ENCODE data around the gene FUCA2. TPM values are rescaled to one million over a fixed set of nuclear protein-coding genes. Genes with fewer than 3 reads are reported as not detected.

Gene FUCA2
- total and polyA plus RNA-seq, 2 of the 8 experiments (the other 6 are each of a cell fraction or from before 2014, with no cell fraction given) = 24.2 to 47.2 TPM

GRCh38 chr6:143507358-143508145, 4.0 kb downstream of the FUCA2 start:
- no peak overlapping the region for H3K4me3 ChIP-seq (ENCODE audit: extremely low read depth in 1 of 4, insufficient read depth in 2 of 4, low read depth in 3 of 4, low read length in 4 of 4)
- FAIRE-seq = no peak
- no peak overlapping the region for H2AFZ ChIP-seq (ENCODE audit: low read length)
- no peak for DNase-seq (ENCODE audit: low read depth in 1 of 2, low spot score in 2 of 2)
- H3K27me3 ChIP-seq (replicated peaks in 1 of 4; ENCODE audit: control insufficient read depth in 3 of 4, extremely low read depth in 1 of 4, insufficient read depth in 3 of 4, low read length in 3 of 4) = no peaks in the 10 kb centered on the region
- H3K23me2 ChIP-seq (ENCODE audit: low read depth, low read length) = peaks cover 8% of the 10 kb centered on the region
- ChIA-PET POLR2A (ENCODE audit: partially characterized antibody) (interaction anchor here (0.8 kb wide), 1 partner anchor 50 kb away, joined by 3 read pairs; no protein-coding TSS in a partner anchor), CTCF (ENCODE audit: partially characterized antibody) (interaction anchor here (0.6 kb wide), 1 partner anchor 495 kb away, joined by 3 read pairs; no protein-coding TSS in a partner anchor)
- H4K5ac ChIP-seq (ENCODE audit: insufficient read length, low read depth, low read length) = no peak overlapping the region
- H4K20me1 ChIP-seq (replicated peaks in 1 of 2; ENCODE audit: control insufficient read depth in 1 of 2, insufficient read depth in 2 of 2, low read length in 2 of 2) = peaks cover 0 to 2% of the 10 kb centered on the region in 2 experiments
- no peak overlapping the region for H2BK5ac ChIP-seq (ENCODE audit: low read depth, low read length)
- no peaks in the 10 kb centered on the region for H3K9me3 ChIP-seq (ENCODE audit: insufficient read depth in 2 of 2, low read depth in 1 of 2, low read length in 1 of 2)
- peaks cover 2 to 9% (median 5%) of the 10 kb centered on the region in 4 experiments for H3K4me1 ChIP-seq (replicated peaks in 1 of 4; ENCODE audit: control insufficient read depth in 3 of 4, insufficient read depth in 4 of 4, low read length in 3 of 4)
- H3K56ac ChIP-seq (replicated peaks; ENCODE audit: insufficient read length, low read depth, low read length) = no peak overlapping the region
- H3K4me2 ChIP-seq (ENCODE audit: insufficient read depth in 1 of 2, low read depth in 2 of 2, low read length in 2 of 2) = no peak overlapping the region
- WGBS, 2 experiments (ENCODE audit: extremely low coverage in 1 of 2, insufficient coverage in 1 of 2, insufficient read length in 1 of 2, insufficient replicate concordance in 2 of 2, low coverage in 1 of 2, low lambda C conversion rate in 2 of 2, missing lambda C conversion rate in 1 of 2) = 96% methylated on average over 6 of the region's 6 CpGs; no CpG with 5 or more reads in 1 of the 2 experiments
- no peak overlapping the region for H4K91ac ChIP-seq (replicated peaks; ENCODE audit: insufficient read length, low read length)
- peaks cover 0 to 19% of the 10 kb centered on the region in 2 experiments; a peak in 2 of 4 replicates for H3K79me2 ChIP-seq (ENCODE audit: control insufficient read depth in 1 of 2, insufficient read depth in 2 of 2, low read length in 2 of 2)
- H2BK120ac ChIP-seq (replicated peaks; ENCODE audit: low read depth, low read length) = no peak overlapping the region
- peaks cover 0 to 32% (median 14%) of the 10 kb centered on the region in 4 experiments; a peak in 4 of 8 replicates for H3K36me3 ChIP-seq (ENCODE audit: control insufficient read depth in 2 of 4, insufficient read depth in 4 of 4, low read length in 3 of 4)
- no peak overlapping the region for H3K4ac ChIP-seq (replicated peaks; ENCODE audit: insufficient read length, low read depth, low read length)
- H2BK20ac ChIP-seq (ENCODE audit: low read length) = no peak overlapping the region
- no peak overlapping the region for H3K9ac ChIP-seq (replicated peaks in 1 of 4; ENCODE audit: extremely low read depth in 1 of 4, low read depth in 3 of 4, low read length in 3 of 4)
- H4K8ac ChIP-seq (ENCODE audit: extremely low read depth, insufficient read depth, low read length) = no peak overlapping the region
- no peak overlapping the region for H3K27ac ChIP-seq (ENCODE audit: low read depth, low read length)
- TF ChIP-seq POU5F1 (IDR thresholded peaks at IDR 0.05; ENCODE audit: low read depth, low read length) = no peak
- no peak for TF ChIP-seq SP2 (IDR thresholded peaks at IDR 0.05; ENCODE audit: low read length)
- TF ChIP-seq SRF (IDR thresholded peaks at IDR 0.05; ENCODE audit: low read depth, low read length) = no peak
- no peak overlapping the region for H2BK12ac ChIP-seq (ENCODE audit: low read depth, low read length)
- no peaks in the 10 kb centered on the region; the same call in 1 of the 2 replicates for H3K79me1 ChIP-seq (ENCODE audit: low read depth, low read length)
- no peak overlapping the region for H3K14ac ChIP-seq (ENCODE audit: insufficient read length)
- no peak overlapping the region for H2BK15ac ChIP-seq (ENCODE audit: low read length)
- no peak overlapping the region for H2AK5ac ChIP-seq (ENCODE audit: low read depth, low read length)
- no peak overlapping the region for H3K23ac ChIP-seq (ENCODE audit: insufficient read length)
- no peak overlapping the region for H3K18ac ChIP-seq (ENCODE audit: extremely low read depth, low read length)

Data from H1 (cell line).